CD8-positive, alpha-beta memory T cell (primary cell): ENCODE data around the gene KCNH3. TPM values are rescaled to one million over a fixed set of nuclear protein-coding genes. Genes with fewer than 3 reads are reported as not detected.
A peak's percentile ranks its signal among the peaks of the same experiment; 100 is the strongest.
"Not testable (repeated sequence)": the region's sequence is repeated elsewhere in the genome, so short reads cannot be mapped to it uniquely, and the experiment has no call there.

ENCODE experiments used
- CTCF ChIA-PET: fragments of 350-600 bp; sonication (Branson Sonifier 250); formaldehyde crosslinking; loops from one replicate; lab custom pipeline; 2021; ENCODE audit warnings: antibody characterized with exemption; lab: Charles Lee
- POLR2A ChIA-PET: fragments of 350-600 bp; sonication (Branson Sonifier 250); formaldehyde crosslinking; loops from one replicate; lab custom pipeline; 2021; ENCODE audit warnings: antibody characterized with exemption; lab: Charles Lee
- DNase-seq, 5 donors: peaks; one replicate each; pipeline versions ENCODE4 v3.0.0 to v3.0.0-alpha.2; 2020 to 2022; ENCODE audit warnings: mixed read lengths in 1 of 5
- H3K27ac ChIP-seq: one replicate; pipeline ENCODE4 v1.7.0; 2013; ENCODE audit warnings: low read depth, mild to moderate bottlenecking, low read length, moderate library complexity
- H3K27me3 ChIP-seq: 2 replicates; pipeline ENCODE4 v1.7.0; 2013; ENCODE audit warnings: low read length, mild to moderate bottlenecking; ENCODE audit not compliant: insufficient read depth, poor library complexity, severe bottlenecking
- H3K36me3 ChIP-seq: 2 replicates; pipeline ENCODE4 v1.7.0; 2013; ENCODE audit warnings: mild to moderate bottlenecking, low read length, moderate library complexity; ENCODE audit not compliant: insufficient read depth
- H3K4me1 ChIP-seq: 2 replicates; pipeline ENCODE4 v1.7.0; 2013; ENCODE audit warnings: mild to moderate bottlenecking, low read length, moderate library complexity; ENCODE audit not compliant: insufficient read depth
- H3K4me3 ChIP-seq: 2 replicates; pipeline ENCODE4 v1.7.0; 2013; ENCODE audit warnings: mild to moderate bottlenecking, low read length
- H3K9me3 ChIP-seq: 2 replicates; pipeline ENCODE4 v1.7.0; 2013; ENCODE audit warnings: mild to moderate bottlenecking, low read length
- H3K27ac Mint-ChIP-seq, 8 donors: one replicate each; pipeline ENCODE4 v1.8.0; 2020 to 2021; ENCODE audit warnings: mixed read lengths in 8 of 8, mild to moderate bottlenecking in 6 of 8, inconsistent platforms in 3 of 8, moderate library complexity in 3 of 8
- H3K27me3 Mint-ChIP-seq, 2 donors: one replicate each; pipeline ENCODE4 v1.8.0; 2020 to 2021; ENCODE audit warnings: mixed read lengths in 2 of 2, mild to moderate bottlenecking in 1 of 2, moderate library complexity in 1 of 2
- H3K36me3 Mint-ChIP-seq, 3 donors: one replicate each; pipeline ENCODE4 v1.8.0; 2020 to 2021; ENCODE audit warnings: mixed read lengths in 3 of 3, inconsistent platforms in 1 of 3, mild to moderate bottlenecking in 1 of 3
- H3K4me1 Mint-ChIP-seq, 3 donors: one replicate each; pipeline ENCODE4 v1.8.0; 2020 to 2021; ENCODE audit warnings: mixed read lengths in 3 of 3, inconsistent platforms in 1 of 3, mild to moderate bottlenecking in 1 of 3
- H3K4me3 Mint-ChIP-seq, 7 donors: one replicate each; pipeline ENCODE4 v1.8.0; 2020 to 2021; ENCODE audit warnings: mixed read lengths in 7 of 7, mild to moderate bottlenecking in 6 of 7, moderate library complexity in 4 of 7, inconsistent platforms in 2 of 7
- H3K9me3 Mint-ChIP-seq, 5 donors: one replicate each; pipeline ENCODE4 v1.8.0; 2020 to 2022; ENCODE audit warnings: mixed read lengths in 5 of 5, mild to moderate bottlenecking in 3 of 5, moderate library complexity in 2 of 5, inconsistent platforms in 1 of 5
- polyA plus RNA-seq: library from polyadenylated mRNA; unstranded; fragments of 300-500 nt; fragmentation: Illumina TruSeq; gene quantifications from one replicate; pipeline ENCODE4 v1.2.3, GENCODE V29; 2021
- total RNA-seq, 2 experiments: library from RNA; stranded (reverse); gene quantifications; one replicate each; pipeline ENCODE4 v1.2.3, GENCODE V29; 2021

The KCNH3 gene
- total and polyA plus RNA-seq, 3 experiments from 2014 or later: 1.4 to 3.1 (median 2.5) TPM

- no peak for DNase-seq
- H3K36me3 ChIP-seq: no peaks in the 10 kb centered on the region
- H3K9me3 ChIP-seq: no peaks in the 10 kb centered on the region
- H3K36me3 Mint-ChIP-seq: peaks cover 2 to 19% (median 4%) of the 10 kb centered on the region in 3 donors
- no peak overlapping the region for H3K27ac Mint-ChIP-seq
- no peak overlapping the region for H3K27ac ChIP-seq
- H3K4me3 ChIP-seq: no peak overlapping the region
- ChIA-PET CTCF (interaction anchor here (1.0 kb wide), 1 partner anchor 182 kb away, joined by 3 read pairs; no protein-coding TSS in a partner anchor), POLR2A (interaction anchor here (0.6 kb wide), 2 partner anchors 95 to 340 kb away, joined by 3 to 6 read pairs; no protein-coding TSS in a partner anchor)
- H3K9me3 Mint-ChIP-seq: no peaks in the 10 kb centered on the region
- no peaks in the 10 kb centered on the region for H3K27me3 ChIP-seq
- no peaks in the 10 kb centered on the region for H3K4me1 Mint-ChIP-seq
- H3K4me1 ChIP-seq: no peaks in the 10 kb centered on the region
- H3K27me3 Mint-ChIP-seq: no peaks in the 10 kb centered on the region
- no peak overlapping the region for H3K4me3 Mint-ChIP-seq
These were observed 9.4 kb upstream of the KCNH3 start for GRCh38 chr12:49529414-49529813.

GRCh38 chr12:49531745-49532144 is 7.1 kb upstream of the KCNH3 start:
- no peak overlapping the region for H3K27ac Mint-ChIP-seq
- peaks cover 0 to 2% (median 0%) of the 10 kb centered on the region in 3 donors for H3K36me3 Mint-ChIP-seq
- Histone ChIP-seq H3K9me3 (no peaks in the 10 kb centered on the region), H3K4me1 (no peaks in the 10 kb centered on the region), H3K4me3 (no peak overlapping the region), H3K36me3 (no peaks in the 10 kb centered on the region), H3K27ac (no peak overlapping the region), H3K27me3 (no peaks in the 10 kb centered on the region)
- no peaks in the 10 kb centered on the region for H3K4me1 Mint-ChIP-seq
- CTCF ChIA-PET: no interaction called here
- H3K4me3 Mint-ChIP-seq: no peak overlapping the region
- no peaks in the 10 kb centered on the region for H3K27me3 Mint-ChIP-seq
- POLR2A ChIA-PET: no interaction called here
- no peaks in the 10 kb centered on the region for H3K9me3 Mint-ChIP-seq
- no peak for DNase-seq

GRCh38 chr12:49533331-49533730 is 5.5 kb upstream of the KCNH3 start:
- no peaks in the 10 kb centered on the region for H3K27me3 ChIP-seq
- H3K4me1 ChIP-seq: no peaks in the 10 kb centered on the region
- Mint-ChIP-seq H3K4me1 (peaks cover 0 to 9% (median 5%) of the 10 kb centered on the region in 3 donors), H3K4me3 (no peak overlapping the region), H3K27me3 (peaks cover 0 to 4% of the 10 kb centered on the region in 2 donors), H3K36me3 (no peaks in the 10 kb centered on the region), H3K27ac (no peak overlapping the region), H3K9me3 (no peaks in the 10 kb centered on the region)
- H3K9me3 ChIP-seq: no peaks in the 10 kb centered on the region
- POLR2A ChIA-PET: no interaction called here
- no peaks in the 10 kb centered on the region for H3K36me3 ChIP-seq
- CTCF ChIA-PET: no interaction called here
- no peak for DNase-seq
- H3K27ac ChIP-seq: no peak overlapping the region
- no peak overlapping the region for H3K4me3 ChIP-seq

GRCh38 chr12:49534122-49534521 is 4.7 kb upstream of the KCNH3 start:
- CTCF ChIA-PET, H3K9me3 ChIP-seq, H3K9me3 Mint-ChIP-seq, H3K4me3 ChIP-seq, H3K27ac Mint-ChIP-seq, H3K36me3 ChIP-seq, DNase-seq, H3K27me3 Mint-ChIP-seq, H3K27me3 ChIP-seq, H3K4me1 ChIP-seq, H3K4me1 Mint-ChIP-seq, POLR2A ChIA-PET, H3K36me3 Mint-ChIP-seq, H3K27ac ChIP-seq: not testable (repeated sequence)
- peak overlapping the region in 2 of 7 donors; percentile 26 to 45 for H3K4me3 Mint-ChIP-seq

GRCh38 chr12:49534731-49535278 is 4.0 kb upstream of the KCNH3 start:
- Mint-ChIP-seq H3K9me3 (no peaks in the 10 kb centered on the region), H3K4me3 (peak overlapping the region in 1 of 7 donors; percentile 21), H3K36me3 (no peaks in the 10 kb centered on the region), H3K4me1 (peaks cover 4 to 14% (median 8%) of the 10 kb centered on the region in 3 donors), H3K27ac (no peak overlapping the region), H3K27me3 (peaks cover 0 to 4% of the 10 kb centered on the region in 2 donors)
- H3K36me3 ChIP-seq: no peaks in the 10 kb centered on the region
- no peaks in the 10 kb centered on the region for H3K9me3 ChIP-seq
- CTCF ChIA-PET: no interaction called here
- H3K4me3 ChIP-seq: no peak overlapping the region
- POLR2A ChIA-PET: no interaction called here
- H3K27ac ChIP-seq: no peak overlapping the region
- H3K4me1 ChIP-seq: peaks cover 6% of the 10 kb centered on the region
- no peak for DNase-seq
- H3K27me3 ChIP-seq: no peaks in the 10 kb centered on the region

- Histone ChIP-seq H3K27ac (no peak overlapping the region), H3K36me3 (no peaks in the 10 kb centered on the region), H3K4me1 (peaks cover 11% of the 10 kb centered on the region), H3K27me3 (no peaks in the 10 kb centered on the region), H3K4me3 (no peak overlapping the region), H3K9me3 (no peaks in the 10 kb centered on the region)
- DNase-seq: no peak
- peak overlapping the region in 1 of 7 donors; percentile 15 for H3K4me3 Mint-ChIP-seq
- peaks cover 3 to 10% of the 10 kb centered on the region in 2 donors for H3K27me3 Mint-ChIP-seq
- no peaks in the 10 kb centered on the region for H3K9me3 Mint-ChIP-seq
- ChIA-PET CTCF (no interaction called here), POLR2A (no interaction called here)
- peak overlapping the region in 2 of 8 donors; percentile 5 to 49 for H3K27ac Mint-ChIP-seq
- H3K4me1 Mint-ChIP-seq: peaks cover 13 to 24% (median 13%) of the 10 kb centered on the region in 3 donors
- no peaks in the 10 kb centered on the region for H3K36me3 Mint-ChIP-seq
These were observed 2.8 kb upstream of the KCNH3 start for GRCh38 chr12:49535921-49536525.

- Histone ChIP-seq H3K9me3 (no peaks in the 10 kb centered on the region), H3K4me1 (peaks cover 11% of the 10 kb centered on the region), H3K36me3 (no peaks in the 10 kb centered on the region), H3K27ac (no peak overlapping the region), H3K4me3 (no peak overlapping the region), H3K27me3 (no peaks in the 10 kb centered on the region)
- Mint-ChIP-seq H3K4me1 (peaks cover 13 to 27% (median 13%) of the 10 kb centered on the region in 3 donors), H3K4me3 (peak overlapping the region; percentile 27 to 84 (median 68)), H3K27ac (peak overlapping the region in 1 of 8 donors; percentile 74), H3K9me3 (no peaks in the 10 kb centered on the region), H3K36me3 (no peaks in the 10 kb centered on the region), H3K27me3 (peaks cover 3 to 10% of the 10 kb centered on the region in 2 donors)
- POLR2A ChIA-PET: interaction anchor here (0.6 kb wide), 2 partner anchors 19 to 112 kb away, joined by 3 to 5 read pairs; no protein-coding TSS in a partner anchor
- no peak for DNase-seq
- CTCF ChIA-PET: interaction anchor here (0.7 to 1.7 kb wide), 2 partner anchors 17 to 103 kb away, joined by 4 read pairs; no protein-coding TSS in a partner anchor
These were observed 2.2 kb upstream of the KCNH3 start for GRCh38 chr12:49536526-49537071.

- Histone ChIP-seq H3K9me3 (no peaks in the 10 kb centered on the region), H3K36me3 (no peaks in the 10 kb centered on the region), H3K4me1 (peaks cover 11% of the 10 kb centered on the region), H3K27me3 (no peaks in the 10 kb centered on the region), H3K4me3 (peak overlapping the region; percentile 76), H3K27ac (no peak overlapping the region)
- peak overlapping the region; percentile 71 to 92 (median 80) for H3K4me3 Mint-ChIP-seq
- peaks cover 13 to 32% (median 13%) of the 10 kb centered on the region in 3 donors for H3K4me1 Mint-ChIP-seq
- H3K36me3 Mint-ChIP-seq: no peaks in the 10 kb centered on the region
- CTCF ChIA-PET: interaction anchor here (0.7 to 1.7 kb wide), 4 partner anchors 17 to 179 kb away, joined by 3 to 4 read pairs (median 4); no protein-coding TSS in a partner anchor
- H3K9me3 Mint-ChIP-seq: no peaks in the 10 kb centered on the region
- H3K27ac Mint-ChIP-seq: peak overlapping the region in 5 of 8 donors; percentile 46 to 74 (median 58)
- H3K27me3 Mint-ChIP-seq: peaks cover 3 to 10% of the 10 kb centered on the region in 2 donors
- POLR2A ChIA-PET: interaction anchor here (0.6 to 0.9 kb wide), 6 partner anchors 19 to 271 kb away, joined by 3 to 8 read pairs (median 4); partner anchors contain the start of gene SPATS2
- DNase-seq: no peak
These were observed 1.5 kb upstream of the KCNH3 start for GRCh38 chr12:49537231-49537751.
